K562 (cell line): ENCODE measurements around the gene SLC39A13.

ENCODE experiments used
- CTCF ChIP-seq, 3 experiments: IDR thresholded peaks in 2 of 3; conservative IDR thresholded peaks in 1 of 3; 2 replicates each; pipeline ENCODE4 v1.5.1; 2011 to 2012; ENCODE audit warnings: low read length in 3 of 3, mild to moderate bottlenecking in 3 of 3, control low read depth in 2 of 3, improper control_type of control experiment in 1 of 3, inconsistent platforms in 1 of 3, low read depth in 1 of 3, mixed read lengths in 1 of 3, moderate library complexity in 1 of 3; ENCODE audit not compliant: insufficient read depth in 2 of 3
- E4F1 ChIP-seq: fragments of 250-450 bp; sonication (Bioruptor Pico); IDR thresholded peaks from 2 replicates; pipeline ENCODE4 v1.5.0; 2021; ENCODE audit warnings: mild to moderate bottlenecking, borderline replicate concordance
- JUND ChIP-seq, 2 experiments: IDR thresholded peaks; 2 replicates in 1 of 2; 3 replicates in 1 of 2; pipeline ENCODE4 v1.6.1; 2011; ENCODE audit warnings: borderline replicate concordance in 2 of 2, low read depth in 2 of 2, low read length in 2 of 2, improper control_type of control experiment in 1 of 2, missing biosample characterization in 1 of 2, missing genetic modification characterization in 1 of 2, missing genetic modification reagents in 1 of 2
- SP2 ChIP-seq: IDR thresholded peaks from 2 replicates; pipeline ENCODE4 v1.6.1; 2011; ENCODE audit warnings: mild to moderate bottlenecking, low read depth, low read length, moderate library complexity; ENCODE audit not compliant: poor library complexity, severe bottlenecking; ENCODE audit errors: extremely low read depth
- ZEB2 ChIP-seq: fragments of 450-650 bp; IDR thresholded peaks from 2 replicates; pipeline ENCODE4 v1.6.1; 2016
- ZNF140 ChIP-seq: fragments of 250-450 bp; sonication (Bioruptor Pico); IDR thresholded peaks from 2 replicates; pipeline ENCODE4 v1.8.0; 2021; ENCODE audit warnings: moderate library complexity, mild to moderate bottlenecking, inconsistent platforms

GRCh38 chr11:47430524-47430923 lies 22.1 kb downstream of the SLC39A13 start:
- no peak for TF ChIP-seq ZNF140 (CRISPR knock-in tag)
- TF ChIP-seq E4F1 (CRISPR knock-in tag): no peak
- TF ChIP-seq ZEB2: no peak
- TF ChIP-seq SP2: no peak
- TF ChIP-seq CTCF (IDR thresholded peaks at IDR 0.05 in 2 of 3, conservative IDR thresholded peaks at IDR 0.05 in 1 of 3; ENCODE audit: insufficient read depth in 2 of 3, low read depth in 1 of 3, low read length in 3 of 3): no peak
- no peak for TF ChIP-seq JUND (IDR thresholded peaks at IDR 0.05; ENCODE audit: borderline replicate concordance, low read depth, low read length)
- TF ChIP-seq JUND (tag; IDR thresholded peaks at IDR 0.05; ENCODE audit: borderline replicate concordance, low read depth, low read length): no peak
